Ovary (tissue), 3 donors: ENCODE results near the gene OBSCN.

Source experiments
- CTCF ChIP-seq, 3 donors: fragments of 450-650 bp in 2 of 3; fragments of 200-600 bp in 1 of 3; IDR thresholded peaks; one replicate each; pipeline versions ENCODE4 v1.5.1 to v1.8.0; 2016 to 2022; ENCODE audit warnings: antibody characterized with exemption in 3 of 3, mild to moderate bottlenecking in 1 of 3
- EP300 ChIP-seq: sonication (generic); formaldehyde crosslinking; IDR thresholded peaks from one replicate; pipeline ENCODE4 v1.6.1; 2017; ENCODE audit warnings: antibody characterized with exemption
- POLR2A ChIP-seq: fragments of 450-650 bp; IDR thresholded peaks from one replicate; pipeline ENCODE4 v1.6.1; 2017; ENCODE audit warnings: antibody characterized with exemption, mild to moderate bottlenecking, moderate library complexity
- donor health status: DM: no; HTN: no; CAD: no.

- no peak for TF ChIP-seq CTCF (IDR thresholded peaks at IDR 0.05)
- TF ChIP-seq POLR2A, result no peak
- no peak for TF ChIP-seq EP300
Observed at GRCh38 chr1:228272331-228272791, 64.5 kb downstream of the OBSCN start.
